OCI-LY7 (cell line): Measurements from ENCODE around the gene TEKTIP1. TPM values are rescaled to one million over a fixed set of nuclear protein-coding genes. Genes with fewer than 3 reads are reported as not detected.
A peak's percentile ranks its signal among the peaks of the same experiment; 100 is the strongest.

ENCODE experiments used
- BruUV-seq: library from RNA; stranded (reverse); fragments of 400-500 nt; replicated peaks from 2 replicates; lab custom pipeline; 2021; lab: Mats Ljungman, UMichigan
- CTCF ChIA-PET: fragments of 300-600 bp; sonication (Branson Sonifier 250); formaldehyde crosslinking; loops from one replicate; lab custom pipeline; 2022; ENCODE audit warnings: antibody characterized with exemption; ENCODE audit not compliant: unreplicated experiment; lab: Charles Lee
- POLR2A ChIA-PET: fragments of 300-600 bp; sonication (Branson Sonifier 250); formaldehyde crosslinking; loops from one replicate; lab custom pipeline; 2022; ENCODE audit warnings: antibody characterized with exemption; lab: Charles Lee
- DNase-seq: peaks from one replicate; pipeline ENCODE4 v3.0.0-alpha.2; 2015; ENCODE audit warnings: low spot score
- H2AFZ ChIP-seq: fragments of 200-600 bp; sonication (generic), shearing (Covaris generic); 2 replicates; pipeline ENCODE4 v1.6.1; 2014; ENCODE audit warnings: mild to moderate bottlenecking, antibody characterized with exemption, low read length, moderate library complexity
- H3K27ac ChIP-seq: fragments of 200-600 bp; sonication (generic); 2 replicates; pipeline ENCODE4 v1.5.1; 2014; ENCODE audit warnings: mixed run types, low read depth, mild to moderate bottlenecking, moderate library complexity, low read length, inconsistent platforms; ENCODE audit not compliant: poor library complexity, severe bottlenecking
- H3K36me3 ChIP-seq: fragments of 200-600 bp; sonication (generic); 2 replicates; pipeline ENCODE4 v1.6.1; 2014; ENCODE audit warnings: mild to moderate bottlenecking, antibody characterized with exemption, low read length, moderate library complexity, mixed read lengths; ENCODE audit not compliant: insufficient read depth
- H3K4me1 ChIP-seq: fragments of 200-600 bp; sonication (generic); 2 replicates; pipeline ENCODE4 v1.5.1; 2014; ENCODE audit warnings: mild to moderate bottlenecking, low read length; ENCODE audit not compliant: insufficient read depth, poor library complexity, severe bottlenecking
- H3K4me2 ChIP-seq: fragments of 200-600 bp; sonication (generic); 2 replicates; pipeline ENCODE4 v1.6.1; 2014; ENCODE audit warnings: mild to moderate bottlenecking, low read length
- H3K4me3 ChIP-seq: fragments of 200-600 bp; sonication (generic); 2 replicates; pipeline ENCODE4 v1.5.1; 2014; ENCODE audit warnings: mild to moderate bottlenecking, low read depth, low read length; ENCODE audit not compliant: poor library complexity, severe bottlenecking
- H3K79me2 ChIP-seq: fragments of 200-600 bp; sonication (generic); 2 replicates; pipeline ENCODE4 v1.6.1; 2016; ENCODE audit warnings: low read depth, mild to moderate bottlenecking, low read length, moderate library complexity, mixed read lengths; ENCODE audit not compliant: insufficient read depth
- H3K9me2 ChIP-seq: fragments of 200-600 bp; sonication (generic); 2 replicates; pipeline ENCODE4 v1.6.1; 2016; ENCODE audit warnings: mild to moderate bottlenecking, low read length, mixed read lengths; ENCODE audit not compliant: insufficient read depth
- H3K9me3 ChIP-seq: fragments of 200-600 bp; sonication (generic); 2 replicates; pipeline ENCODE4 v1.6.1; 2014; ENCODE audit warnings: mild to moderate bottlenecking, mixed run types, low read length, mixed read lengths
- H4K20me1 ChIP-seq: fragments of 200-600 bp; sonication (generic); 2 replicates; pipeline ENCODE4 v1.6.1; 2014; ENCODE audit warnings: mild to moderate bottlenecking, antibody characterized with exemption, low read length, moderate library complexity, mixed read lengths; ENCODE audit not compliant: insufficient read depth
- CTCF ChIP-seq: fragments of 200-600 bp; sonication (generic); conservative IDR thresholded peaks from 2 replicates; pipeline ENCODE4 v1.5.1; 2014; ENCODE audit warnings: mild to moderate bottlenecking, antibody characterized with exemption, low read length, moderate library complexity, mixed read lengths
- EZH2phosphoT487 ChIP-seq: fragments of 200-600 bp; sonication (generic); IDR thresholded peaks from 2 replicates; pipeline ENCODE4 v1.6.1; 2018; ENCODE audit warnings: low read depth, borderline replicate concordance, mild to moderate bottlenecking, mixed run types, antibody characterized with exemption, low read length, moderate library complexity, mixed read lengths
- intact Hi-C: fragments of 100-400 bp; cut with micrococcal nuclease; formaldehyde crosslinking; loops from one replicate; pipeline ENCODE4 v1.10.0; 2022; ENCODE audit not compliant: unreplicated experiment
- total RNA-seq, 2 experiments: library from RNA; depleted of rRNA in 1 of 2; stranded (reverse); fragments of >200 nt in 1 of 2; shearing (Covaris generic) in 1 of 2; gene quantifications; 2 replicates each; pipeline ENCODE4 v1.2.3, GENCODE V29; 2014 to 2022

Gene TEKTIP1
- total RNA-seq, 2 experiments from 2014 or later = 0.44 to 7.0 TPM

GRCh38 chr19:3554254-3555083, 15.5 kb downstream of the TEKTIP1 start:
- H3K4me2 ChIP-seq = peak overlapping the region; percentile 72
- TF ChIP-seq CTCF (no peak), EZH2phosphoT487 (no peak)
- H2AFZ ChIP-seq = peak overlapping the region; percentile 6; the same call in 1 of the 2 replicates
- peak overlapping the region; percentile 52 for H3K4me3 ChIP-seq
- peak overlapping the region; percentile 72 for H3K27ac ChIP-seq
- ChIA-PET POLR2A (interaction anchor here (0.5 to 0.7 kb wide), 4 partner anchors 10 to 74 kb away, joined by 4 to 6 read pairs (median 4); partner anchors contain the start of gene SMIM24), CTCF (no interaction called here)
- BruUV-seq = TSS peak; percentile 74
- 0 out of 2 replicates have a peak, but pooled peaks cover 4% of the 10 kb centered on the region for H4K20me1 ChIP-seq
- peaks cover 60% of the 10 kb centered on the region for H3K4me1 ChIP-seq
- peaks cover 41% of the 10 kb centered on the region; the same call in 1 of the 2 replicates for H3K79me2 ChIP-seq
- intact Hi-C loops = no loop called here
- H3K9me2 ChIP-seq = no peaks in the 10 kb centered on the region
- H3K9me3 ChIP-seq = no peaks in the 10 kb centered on the region
- peaks cover 6% of the 10 kb centered on the region; the same call in 1 of the 2 replicates for H3K36me3 ChIP-seq
- DNase-seq = peak; percentile 69

GRCh38 chr19:3555653-3556422, 16.9 kb downstream of the TEKTIP1 start:
- Histone ChIP-seq H3K4me1 (peaks cover 72% of the 10 kb centered on the region), H3K9me3 (no peaks in the 10 kb centered on the region), H4K20me1 (0 out of 2 replicates have a peak, but pooled peaks cover 4% of the 10 kb centered on the region), H3K4me2 (peak overlapping the region; percentile 70), H3K4me3 (peak overlapping the region; percentile 72), H3K36me3 (peaks cover 3% of the 10 kb centered on the region; the same call in 1 of the 2 replicates), H3K79me2 (peaks cover 41% of the 10 kb centered on the region; the same call in 1 of the 2 replicates), H2AFZ (no peak overlapping the region), H3K27ac (no peak overlapping the region), H3K9me2 (no peaks in the 10 kb centered on the region)
- POLR2A ChIA-PET = interaction anchor here (0.6 to 1.6 kb wide), 4 partner anchors 18 to 1145 kb away, joined by 3 to 5 read pairs (median 4); no protein-coding TSS in a partner anchor
- CTCF ChIA-PET = interaction anchor here (0.9 kb wide), 1 partner anchor 11 kb away, joined by 3 read pairs; no protein-coding TSS in a partner anchor
- no TSS peak for BruUV-seq
- DNase-seq = no peak
- TF ChIP-seq EZH2phosphoT487 = no peak
- no peak for TF ChIP-seq CTCF
- intact Hi-C loops = no loop called here
